ENCODE data around the gene BLTP2.

BLTP2 gene

GRCh38 chr17:28644787-28645575, at the start of gene BLTP2:
Gene BLTP2, minus strand, starts transcription at chr17:28645158. Its CDS starts 102 bp downstream, at chr17:28645056.
- peak; percentile 97 for ATAC-seq
- no peak for TF ChIP-seq TCF4 (CRISPR knock-in tag; IDR thresholded peaks at IDR 0.05; ENCODE audit: borderline replicate concordance)
- no peak for TF ChIP-seq ARNTL (CRISPR knock-in tag; IDR thresholded peaks at IDR 0.05; ENCODE audit: borderline replicate concordance, low read depth)
- TF ChIP-seq CSDC2 (CRISPR knock-in tag; IDR thresholded peaks at IDR 0.05): no peak
- TF ChIP-seq SNAI2 (CRISPR knock-in tag; IDR thresholded peaks at IDR 0.05): no peak
- TF ChIP-seq, protein P1, sequence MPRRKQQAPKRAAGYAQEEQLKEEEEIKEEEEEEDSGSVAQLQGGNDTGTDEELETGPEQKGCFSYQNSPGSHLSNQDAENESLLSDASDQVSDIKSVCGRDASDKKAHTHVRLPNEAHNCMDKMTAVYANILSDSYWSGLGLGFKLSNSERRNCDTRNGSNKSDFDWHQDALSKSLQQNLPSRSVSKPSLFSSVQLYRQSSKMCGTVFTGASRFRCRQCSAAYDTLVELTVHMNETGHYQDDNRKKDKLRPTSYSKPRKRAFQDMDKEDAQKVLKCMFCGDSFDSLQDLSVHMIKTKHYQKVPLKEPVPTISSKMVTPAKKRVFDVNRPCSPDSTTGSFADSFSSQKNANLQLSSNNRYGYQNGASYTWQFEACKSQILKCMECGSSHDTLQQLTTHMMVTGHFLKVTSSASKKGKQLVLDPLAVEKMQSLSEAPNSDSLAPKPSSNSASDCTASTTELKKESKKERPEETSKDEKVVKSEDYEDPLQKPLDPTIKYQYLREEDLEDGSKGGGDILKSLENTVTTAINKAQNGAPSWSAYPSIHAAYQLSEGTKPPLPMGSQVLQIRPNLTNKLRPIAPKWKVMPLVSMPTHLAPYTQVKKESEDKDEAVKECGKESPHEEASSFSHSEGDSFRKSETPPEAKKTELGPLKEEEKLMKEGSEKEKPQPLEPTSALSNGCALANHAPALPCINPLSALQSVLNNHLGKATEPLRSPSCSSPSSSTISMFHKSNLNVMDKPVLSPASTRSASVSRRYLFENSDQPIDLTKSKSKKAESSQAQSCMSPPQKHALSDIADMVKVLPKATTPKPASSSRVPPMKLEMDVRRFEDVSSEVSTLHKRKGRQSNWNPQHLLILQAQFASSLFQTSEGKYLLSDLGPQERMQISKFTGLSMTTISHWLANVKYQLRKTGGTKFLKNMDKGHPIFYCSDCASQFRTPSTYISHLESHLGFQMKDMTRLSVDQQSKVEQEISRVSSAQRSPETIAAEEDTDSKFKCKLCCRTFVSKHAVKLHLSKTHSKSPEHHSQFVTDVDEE (CRISPR knock-in tag; IDR thresholded peaks at IDR 0.05): no peak
- TF ChIP-seq CREB5 (CRISPR knock-in tag; IDR thresholded peaks at IDR 0.05; ENCODE audit: low read depth): no peak
- no peak for TF ChIP-seq BACH2 (CRISPR knock-in tag; IDR thresholded peaks at IDR 0.05; ENCODE audit: borderline replicate concordance)
- TF ChIP-seq, protein P2, sequence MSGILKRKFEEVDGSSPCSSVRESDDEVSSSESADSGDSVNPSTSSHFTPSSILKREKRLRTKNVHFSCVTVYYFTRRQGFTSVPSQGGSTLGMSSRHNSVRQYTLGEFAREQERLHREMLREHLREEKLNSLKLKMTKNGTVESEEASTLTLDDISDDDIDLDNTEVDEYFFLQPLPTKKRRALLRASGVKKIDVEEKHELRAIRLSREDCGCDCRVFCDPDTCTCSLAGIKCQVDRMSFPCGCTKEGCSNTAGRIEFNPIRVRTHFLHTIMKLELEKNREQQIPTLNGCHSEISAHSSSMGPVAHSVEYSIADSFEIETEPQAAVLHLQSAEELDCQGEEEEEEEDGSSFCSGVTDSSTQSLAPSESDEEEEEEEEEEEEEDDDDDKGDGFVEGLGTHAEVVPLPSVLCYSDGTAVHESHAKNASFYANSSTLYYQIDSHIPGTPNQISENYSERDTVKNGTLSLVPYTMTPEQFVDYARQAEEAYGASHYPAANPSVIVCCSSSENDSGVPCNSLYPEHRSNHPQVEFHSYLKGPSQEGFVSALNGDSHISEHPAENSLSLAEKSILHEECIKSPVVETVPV (CRISPR knock-in tag; IDR thresholded peaks at IDR 0.05): no peak
- TF ChIP-seq ZNF70 (CRISPR knock-in tag; IDR thresholded peaks at IDR 0.05): no peak
- TF ChIP-seq ZNF565 (CRISPR knock-in tag; conservative IDR thresholded peaks at IDR 0.05; ENCODE audit: low read depth): no peak
- no peak for TF ChIP-seq PATZ1 (CRISPR knock-in tag; IDR thresholded peaks at IDR 0.05; ENCODE audit: borderline replicate concordance)
- TF ChIP-seq PPARA (CRISPR knock-in tag; IDR thresholded peaks at IDR 0.05; ENCODE audit: borderline replicate concordance): no peak
- TF ChIP-seq ZC3H10 (CRISPR knock-in tag; IDR thresholded peaks at IDR 0.05): no peak
- TF ChIP-seq ESRRG (CRISPR knock-in tag; IDR thresholded peaks at IDR 0.05): no peak
- no peak for TF ChIP-seq RARB (CRISPR knock-in tag; IDR thresholded peaks at IDR 0.05)
- no peak for TF ChIP-seq GLIS3 (CRISPR knock-in tag; IDR thresholded peaks at IDR 0.05)

GRCh38 chr17:28693869-28694268, 48.9 kb upstream of the BLTP2 start:
- TF ChIP-seq ZNF8 (CRISPR knock-in tag; IDR thresholded peaks at IDR 0.05) (no peak), CREB5 (CRISPR knock-in tag; IDR thresholded peaks at IDR 0.05; ENCODE audit: low read depth) (no peak), RARB (CRISPR knock-in tag; IDR thresholded peaks at IDR 0.05) (no peak), PPARA (CRISPR knock-in tag; IDR thresholded peaks at IDR 0.05; ENCODE audit: borderline replicate concordance) (no peak)
- ATAC-seq: no peak

- TF ChIP-seq ZFP30 (CRISPR knock-in tag; IDR thresholded peaks at IDR 0.05) (no peak), ISL1 (CRISPR knock-in tag; IDR thresholded peaks at IDR 0.05) (no peak), ZNF8 (CRISPR knock-in tag; IDR thresholded peaks at IDR 0.05) (no peak), ZFP3 (CRISPR knock-in tag; IDR thresholded peaks at IDR 0.05) (no peak), ZNF565 (CRISPR knock-in tag; conservative IDR thresholded peaks at IDR 0.05; ENCODE audit: low read depth) (no peak), ESRRG (CRISPR knock-in tag; IDR thresholded peaks at IDR 0.05) (no peak), PATZ1 (CRISPR knock-in tag; IDR thresholded peaks at IDR 0.05; ENCODE audit: borderline replicate concordance) (no peak), TOX (CRISPR knock-in tag; IDR thresholded peaks at IDR 0.05; ENCODE audit: borderline replicate concordance) (no peak), PPARA (CRISPR knock-in tag; IDR thresholded peaks at IDR 0.05; ENCODE audit: borderline replicate concordance) (no peak), ARNTL (CRISPR knock-in tag; IDR thresholded peaks at IDR 0.05; ENCODE audit: borderline replicate concordance, low read depth) (no peak), TCF4 (CRISPR knock-in tag; IDR thresholded peaks at IDR 0.05; ENCODE audit: borderline replicate concordance) (no peak), CSDC2 (CRISPR knock-in tag; IDR thresholded peaks at IDR 0.05) (no peak), SNAI2 (CRISPR knock-in tag; IDR thresholded peaks at IDR 0.05) (no peak), ZNF70 (CRISPR knock-in tag; IDR thresholded peaks at IDR 0.05) (no peak), CREB5 (CRISPR knock-in tag; IDR thresholded peaks at IDR 0.05; ENCODE audit: low read depth) (no peak)
- TF ChIP-seq, protein P2 (CRISPR knock-in tag; IDR thresholded peaks at IDR 0.05): no peak
- ATAC-seq: no peak
These were observed 44.1 kb upstream of the BLTP2 start for GRCh38 chr17:28689011-28689410.
